Immature natural killer cell (primary cell): ENCODE measurements around the gene AIFM2. TPM values are rescaled to one million over a fixed set of nuclear protein-coding genes. Genes with fewer than 3 reads are reported as not detected.
"Not testable (repeated sequence)": the region's sequence is repeated elsewhere in the genome, so short reads cannot be mapped to it uniquely, and the experiment has no call there.

Experiments used
- DNase-seq, 3 donors: peaks; one replicate each; pipeline ENCODE4 v3.0.0; 2022; ENCODE audit warnings: mixed read lengths in 1 of 3
- H3K27ac Mint-ChIP-seq, 6 donors: one replicate each; pipeline ENCODE4 v1.8.0; 2020; ENCODE audit warnings: mixed read lengths in 6 of 6, mild to moderate bottlenecking in 5 of 6, inconsistent platforms in 4 of 6, moderate library complexity in 3 of 6
- H3K27me3 Mint-ChIP-seq, 3 donors: one replicate each; pipeline ENCODE4 v1.8.0; 2020 to 2021; ENCODE audit warnings: low read depth in 3 of 3, mild to moderate bottlenecking in 3 of 3, mixed read lengths in 3 of 3, moderate library complexity in 3 of 3, inconsistent platforms in 1 of 3
- H3K36me3 Mint-ChIP-seq, 3 donors: one replicate each; pipeline ENCODE4 v1.8.0; 2020; ENCODE audit warnings: mixed read lengths in 3 of 3, inconsistent platforms in 2 of 3, mild to moderate bottlenecking in 2 of 3
- H3K4me1 Mint-ChIP-seq, 2 donors: one replicate each; pipeline ENCODE4 v1.8.0; 2020; ENCODE audit warnings: inconsistent platforms in 2 of 2, mild to moderate bottlenecking in 2 of 2, mixed read lengths in 2 of 2, moderate library complexity in 1 of 2
- H3K4me3 Mint-ChIP-seq, 5 donors: one replicate each; pipeline ENCODE4 v1.8.0; 2020; ENCODE audit warnings: mild to moderate bottlenecking in 5 of 5, mixed read lengths in 5 of 5, inconsistent platforms in 3 of 5, moderate library complexity in 3 of 5
- H3K9me3 Mint-ChIP-seq, 6 donors: one replicate each; pipeline ENCODE4 v1.8.0; 2020; ENCODE audit warnings: mild to moderate bottlenecking in 6 of 6, mixed read lengths in 6 of 6, inconsistent platforms in 4 of 6, moderate library complexity in 3 of 6
- polyA plus RNA-seq, 3 donors: library from polyadenylated mRNA; unstranded; fragments of 300-500 nt; fragmentation: Illumina TruSeq; gene quantifications; one replicate each; pipeline ENCODE4 v1.2.3, GENCODE V29; 2021

AIFM2 gene
- 1 to 10 TPM; 1.4 to 2.6 (median 2.1) TPM for polyA plus RNA-seq

DNA sequence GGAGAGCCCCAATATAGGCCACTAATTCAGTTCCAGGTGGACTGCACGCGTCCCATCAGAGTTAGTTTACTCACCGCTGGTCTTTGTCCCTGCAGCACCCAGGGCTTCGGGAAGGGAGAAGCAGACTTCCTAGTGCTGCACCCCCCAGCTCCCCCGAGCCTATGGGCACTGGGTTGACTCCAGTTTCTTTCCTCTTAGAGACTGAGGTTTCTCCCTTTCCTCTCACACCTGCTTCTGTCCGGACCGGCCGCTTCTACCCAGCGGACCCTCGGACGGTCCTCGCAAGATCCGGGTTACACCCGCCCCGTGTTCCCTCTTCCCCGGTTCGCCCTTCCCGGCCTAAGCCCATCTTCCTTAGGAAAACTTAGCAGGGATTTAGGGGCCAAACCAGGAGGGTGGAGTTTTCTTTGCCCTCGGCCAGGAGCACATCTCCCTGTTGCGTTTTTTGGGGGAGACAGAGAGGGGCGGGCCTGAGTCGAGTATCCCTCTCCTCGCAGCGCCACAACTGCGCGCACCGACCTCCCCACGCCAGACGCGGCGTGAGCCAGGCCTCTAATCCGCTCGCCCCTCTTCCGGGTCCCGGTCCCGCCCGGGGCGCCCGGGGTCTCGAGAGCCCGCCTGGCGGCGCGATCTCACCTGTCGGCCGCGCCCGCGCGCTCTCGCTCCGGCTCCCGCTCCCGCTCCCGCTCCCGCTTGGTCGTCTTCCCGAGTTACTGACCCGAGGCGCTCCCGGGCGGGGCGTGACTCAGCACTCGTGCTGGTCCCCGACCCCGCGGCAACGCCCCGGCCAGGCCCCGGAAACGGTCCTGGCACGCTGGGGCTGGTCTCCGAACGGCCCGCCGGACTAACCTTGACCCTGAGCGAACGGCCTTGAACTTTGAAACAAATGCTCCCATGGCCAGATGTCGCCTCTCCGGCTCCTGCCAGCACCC is at the start of gene AIFM2:
Gene AIFM2 (minus strand): TSS at position 728 of the 932 bp plus-strand sequence. CDS start 8,741 bp downstream, outside the sequence.
- Mint-ChIP-seq H3K4me3 (peak within 1 kb of the TSS; percentile 75 to 95 (median 89)), H3K9me3 (no peaks in the 10 kb centered on the region), H3K27ac (peak within 1 kb of the TSS; percentile 2 to 96 (median 80)), H3K27me3 (peaks cover 5 to 10% (median 8%) of the 10 kb centered on the region in 3 donors), H3K36me3 (no peaks in the 10 kb centered on the region), H3K4me1 (peaks cover 26 to 31% of the 10 kb centered on the region in 2 donors)
- DNase-seq = peak; percentile 31 to 57 (median 34)

DNA sequence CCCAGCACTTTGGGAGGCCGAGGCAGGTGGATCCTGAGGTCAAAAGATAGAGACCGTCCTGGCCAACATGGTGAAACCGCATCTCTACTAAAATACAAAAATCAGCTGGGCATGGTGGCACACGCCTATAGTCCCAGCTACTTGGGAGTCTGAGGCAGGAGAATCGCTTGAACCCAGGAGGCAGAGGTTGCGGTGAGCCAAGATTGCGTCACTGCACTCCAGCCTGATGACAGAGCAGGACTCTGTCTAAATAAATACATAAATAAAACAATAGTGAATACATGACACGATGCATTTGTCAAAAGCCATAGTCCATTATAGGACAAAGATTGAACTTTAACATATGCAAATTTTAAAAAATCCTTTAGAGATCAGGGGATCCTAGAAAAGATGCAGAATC is 46.6 kb upstream of the AIFM2 start:
- DNase-seq, H3K27me3 Mint-ChIP-seq, H3K4me3 Mint-ChIP-seq, H3K36me3 Mint-ChIP-seq, H3K4me1 Mint-ChIP-seq, H3K9me3 Mint-ChIP-seq, H3K27ac Mint-ChIP-seq: not testable (repeated sequence)

DNA sequence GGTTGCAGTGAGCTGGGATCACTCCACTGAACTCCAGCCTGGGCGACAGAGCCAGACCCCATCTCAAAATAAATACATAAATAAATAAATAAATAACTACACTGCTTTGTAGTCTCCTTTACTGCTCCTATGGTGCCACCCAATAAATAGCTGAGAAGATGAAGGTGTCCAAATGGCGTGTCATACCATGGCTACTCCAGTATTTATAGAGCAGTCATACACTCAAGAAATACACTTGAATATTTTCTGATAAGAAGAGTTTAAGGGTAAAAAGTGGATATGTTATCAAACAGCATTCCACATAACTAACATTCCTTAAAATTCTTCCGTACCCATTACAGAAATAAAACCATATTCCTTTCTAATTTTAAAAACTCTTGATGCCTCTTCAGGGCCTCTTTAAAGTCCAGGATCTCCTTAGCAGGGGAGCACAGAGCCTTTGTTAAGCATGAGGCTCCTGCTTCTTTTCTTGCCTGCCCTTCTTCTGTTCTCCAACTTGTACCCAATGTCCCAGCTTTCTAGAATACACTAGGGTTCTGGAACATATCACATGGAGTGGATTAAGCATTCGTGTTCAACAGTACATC is 45.6 kb upstream of the AIFM2 start:
- H3K4me1 Mint-ChIP-seq = peaks cover 14 to 16% of the 10 kb centered on the region in 2 donors
- no peak for DNase-seq
- H3K9me3 Mint-ChIP-seq = no peaks in the 10 kb centered on the region
- no peak overlapping the region for H3K4me3 Mint-ChIP-seq
- H3K27me3 Mint-ChIP-seq = peaks cover 0 to 3% (median 2%) of the 10 kb centered on the region in 3 donors
- no peaks in the 10 kb centered on the region for H3K36me3 Mint-ChIP-seq
- H3K27ac Mint-ChIP-seq = no peak overlapping the region

DNA sequence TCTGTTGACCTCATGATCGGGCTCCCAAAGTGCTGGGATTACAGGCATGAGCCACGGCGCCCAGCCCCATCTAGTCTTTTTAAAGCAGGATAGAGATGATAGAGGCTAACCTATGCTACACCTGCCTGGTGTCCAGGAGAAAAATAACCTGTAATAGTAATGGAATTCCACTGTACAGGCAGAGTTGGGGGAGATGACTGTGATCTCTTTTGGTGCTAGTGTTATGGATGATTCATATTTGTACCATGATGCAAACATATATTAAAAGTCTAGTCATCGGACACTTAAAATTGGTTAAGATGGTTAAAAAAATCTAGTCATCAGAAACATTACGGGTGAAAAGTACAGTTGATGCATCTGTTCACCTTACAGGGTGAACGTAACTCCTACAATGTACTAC is 43.8 kb upstream of the AIFM2 start:
- DNase-seq = no peak
- Mint-ChIP-seq H3K4me1 (peaks cover 14 to 18% of the 10 kb centered on the region in 2 donors), H3K27me3 (peaks cover 0 to 3% (median 2%) of the 10 kb centered on the region in 3 donors), H3K27ac (no peak overlapping the region), H3K9me3 (no peaks in the 10 kb centered on the region), H3K4me3 (no peak overlapping the region), H3K36me3 (no peaks in the 10 kb centered on the region)

DNA sequence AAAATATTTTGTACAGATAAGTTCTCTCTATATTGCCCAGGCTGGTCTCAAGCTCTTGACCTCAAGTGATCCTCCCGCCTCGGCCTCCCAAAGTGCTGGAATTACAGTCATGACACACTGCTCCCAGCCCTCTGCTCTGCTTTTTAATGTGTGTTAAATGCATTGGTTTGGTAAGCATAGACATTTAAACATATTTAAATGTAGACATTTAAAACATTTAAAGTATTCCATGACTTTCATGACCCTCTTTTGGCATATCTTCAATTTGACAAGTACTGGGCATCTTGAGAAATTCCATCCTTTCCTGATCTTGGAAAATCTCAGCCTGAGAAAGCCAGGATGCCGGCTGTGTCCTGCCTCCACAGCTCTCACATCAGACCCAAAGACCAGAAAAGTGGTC is 42.9 kb upstream of the AIFM2 start:
- Mint-ChIP-seq H3K36me3 (no peaks in the 10 kb centered on the region), H3K4me3 (no peak overlapping the region), H3K27me3 (peaks cover 1 to 10% (median 6%) of the 10 kb centered on the region in 3 donors), H3K4me1 (peaks cover 17 to 23% of the 10 kb centered on the region in 2 donors), H3K27ac (peak overlapping the region in 1 of 6 donors; percentile 96), H3K9me3 (no peaks in the 10 kb centered on the region)
- DNase-seq = no peak

DNA sequence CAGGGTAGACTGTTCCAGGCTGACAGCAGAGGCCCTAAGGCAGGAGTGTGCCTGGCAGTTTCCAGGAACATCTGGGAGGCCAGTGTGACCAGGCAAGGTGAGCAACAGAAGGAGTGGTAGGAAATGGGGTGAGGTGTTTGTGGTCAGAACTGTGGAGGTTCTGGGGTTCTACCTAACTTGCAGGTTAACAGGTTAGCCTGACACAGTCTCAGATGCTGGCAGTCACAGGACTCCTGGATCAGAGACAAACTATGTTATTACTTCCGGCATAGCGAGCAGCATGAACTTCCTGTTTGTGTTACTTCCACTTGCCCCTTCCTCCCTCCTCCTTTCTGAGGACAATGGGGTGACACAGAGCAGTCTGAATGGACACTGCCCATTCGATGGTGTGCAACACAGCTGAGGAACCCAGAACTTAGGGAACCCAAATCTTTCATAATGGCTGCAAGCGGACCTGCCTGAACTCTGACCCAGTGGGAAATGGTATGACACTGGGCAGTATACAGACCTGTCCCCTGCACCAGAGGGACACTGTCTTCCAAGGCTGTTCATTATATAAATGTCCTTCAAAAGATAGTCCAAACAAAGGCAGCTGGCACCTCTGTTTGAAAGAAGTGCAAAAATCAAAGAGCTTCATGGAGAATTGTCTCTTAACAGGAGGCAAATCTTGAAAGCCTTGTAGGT is 41.6 kb upstream of the AIFM2 start:
- DNase-seq = peak; percentile 31 to 46 (median 42)
- Mint-ChIP-seq H3K9me3 (peaks cover 0 to 1% (median 0%) of the 10 kb centered on the region in 6 donors), H3K36me3 (no peaks in the 10 kb centered on the region), H3K27me3 (peaks cover 2 to 15% (median 13%) of the 10 kb centered on the region in 3 donors), H3K4me3 (peak overlapping the region; percentile 9 to 67 (median 49)), H3K27ac (peak overlapping the region; percentile 82 to 96 (median 90)), H3K4me1 (peaks cover 21 to 28% of the 10 kb centered on the region in 2 donors)

DNA sequence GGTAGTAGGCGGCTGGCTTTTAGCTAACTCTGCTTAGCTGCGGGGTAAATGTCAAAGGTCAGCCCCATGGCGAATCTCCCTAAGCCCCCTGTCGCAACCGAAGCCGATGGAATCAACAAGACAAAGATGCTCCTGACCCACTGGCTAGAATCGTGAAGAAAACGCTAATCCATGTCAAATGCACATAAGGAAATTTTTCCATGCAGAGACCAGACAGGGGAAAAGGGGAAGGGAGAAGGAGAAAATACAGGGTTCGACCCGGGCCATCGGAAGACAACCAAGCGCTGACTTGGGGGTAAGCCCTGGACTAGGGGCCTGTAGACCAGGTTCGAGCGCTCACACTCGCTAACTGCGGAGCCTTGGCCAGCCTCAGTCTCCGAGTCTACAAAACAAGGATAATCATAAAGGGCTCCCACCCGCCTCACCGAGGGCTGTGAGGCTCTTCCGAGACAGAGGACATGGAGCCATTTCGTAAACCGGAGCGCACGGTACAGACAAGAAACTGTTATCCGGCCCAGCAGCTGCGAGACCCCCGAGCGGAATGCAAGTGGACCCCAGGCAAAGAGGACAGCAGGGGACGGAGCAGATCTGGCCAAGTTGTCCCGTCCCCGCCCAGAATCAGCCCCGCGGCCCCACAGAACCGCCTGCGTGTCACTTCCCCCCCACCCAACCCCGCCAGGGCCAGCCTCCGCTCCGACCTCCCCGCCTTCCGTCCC is 37.2 kb upstream of the AIFM2 start:
- DNase-seq = peak in 1 of 3 donors; percentile 8
- peaks cover 0 to 2% (median 0%) of the 10 kb centered on the region in 6 donors for H3K9me3 Mint-ChIP-seq

DNA sequence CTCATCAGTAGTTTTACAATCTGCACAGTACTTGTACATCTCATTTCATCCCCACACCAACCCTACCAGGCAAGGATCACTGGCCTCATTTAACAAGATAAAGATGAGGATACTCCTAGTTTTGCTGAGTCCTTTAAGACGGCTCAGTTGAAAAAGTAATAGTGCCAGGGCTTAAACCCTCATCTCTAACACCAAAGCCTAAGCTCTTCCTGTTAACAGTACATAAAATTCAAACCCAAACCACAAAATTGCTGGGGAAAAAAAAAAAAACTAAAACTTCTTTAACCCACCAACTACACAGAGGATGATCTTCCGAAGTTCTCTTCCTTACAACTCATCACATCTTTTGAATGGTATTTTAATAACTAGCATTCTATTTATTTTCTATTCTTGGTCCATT is 36.4 kb upstream of the AIFM2 start:
- Mint-ChIP-seq H3K4me3 (peak overlapping the region; percentile 85 to 94 (median 90)), H3K27me3 (peaks cover 3 to 17% (median 12%) of the 10 kb centered on the region in 3 donors), H3K4me1 (peaks cover 53 to 68% of the 10 kb centered on the region in 2 donors), H3K36me3 (peaks cover 5 to 7% (median 7%) of the 10 kb centered on the region in 3 donors), H3K27ac (peak overlapping the region; percentile 87 to 97 (median 94)), H3K9me3 (peaks cover 0 to 2% (median 0%) of the 10 kb centered on the region in 6 donors)
- DNase-seq = peak; percentile 61 to 71 (median 62)

More for the DNA sequence above, 37.2 kb upstream of the AIFM2 start:
- H3K4me3 Mint-ChIP-seq = peak overlapping the region; percentile 85 to 94 (median 90)
- peaks cover 5 to 7% (median 7%) of the 10 kb centered on the region in 3 donors for H3K36me3 Mint-ChIP-seq
- peak overlapping the region; percentile 87 to 97 (median 94) for H3K27ac Mint-ChIP-seq
- peaks cover 3 to 18% (median 12%) of the 10 kb centered on the region in 3 donors for H3K27me3 Mint-ChIP-seq
- peaks cover 54 to 68% of the 10 kb centered on the region in 2 donors for H3K4me1 Mint-ChIP-seq

DNA sequence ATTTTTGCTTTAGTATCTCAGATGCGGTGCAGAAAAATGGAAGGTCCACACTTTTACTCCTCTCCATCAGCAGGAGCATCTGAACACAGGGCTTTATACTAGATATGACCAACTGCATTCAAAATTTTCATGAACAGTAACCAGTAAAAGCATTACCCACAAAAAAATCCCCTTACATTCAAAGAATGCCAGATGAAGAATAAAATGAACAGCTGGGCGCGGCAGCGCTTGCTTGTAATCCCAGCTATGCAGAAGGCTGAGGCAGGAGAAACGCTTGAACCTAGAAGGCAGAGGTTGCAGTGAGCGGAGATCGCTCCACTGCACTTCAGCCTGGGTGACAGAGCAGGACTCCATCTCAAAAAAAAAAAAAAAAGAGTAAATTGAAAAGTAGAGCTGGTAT is 34.6 kb upstream of the AIFM2 start:
- peak overlapping the region; percentile 19 to 63 (median 53) for H3K4me3 Mint-ChIP-seq
- H3K27me3 Mint-ChIP-seq = peaks cover 3 to 19% (median 18%) of the 10 kb centered on the region in 3 donors
- peaks cover 0 to 2% (median 0%) of the 10 kb centered on the region in 6 donors for H3K9me3 Mint-ChIP-seq
- H3K4me1 Mint-ChIP-seq = peaks cover 65 to 81% of the 10 kb centered on the region in 2 donors
- peak overlapping the region; percentile 55 to 87 (median 76) for H3K27ac Mint-ChIP-seq
- H3K36me3 Mint-ChIP-seq = peaks cover 7 to 11% (median 9%) of the 10 kb centered on the region in 3 donors
- no peak for DNase-seq

DNA sequence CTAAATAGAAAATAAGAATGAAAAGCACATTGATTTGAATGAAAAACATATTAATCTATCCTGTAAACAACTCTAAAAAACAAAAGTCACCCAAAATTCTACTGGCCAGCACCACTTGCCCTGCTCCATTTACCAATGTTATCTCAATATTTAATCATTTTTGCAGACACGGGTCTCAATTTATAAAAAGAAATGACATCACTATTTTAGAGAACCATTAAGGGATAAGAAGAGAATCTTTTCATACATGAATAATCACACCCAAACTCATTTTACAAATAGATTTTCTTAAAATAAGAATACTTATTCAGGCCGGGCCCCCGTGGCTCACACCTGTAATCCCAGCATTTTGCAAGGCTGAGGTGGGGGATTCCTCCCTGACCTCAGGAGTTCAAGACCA is 33.8 kb upstream of the AIFM2 start:
- H3K27me3 Mint-ChIP-seq = peaks cover 3 to 22% (median 18%) of the 10 kb centered on the region in 3 donors
- peak overlapping the region in 4 of 5 donors; percentile 10 to 59 (median 15) for H3K4me3 Mint-ChIP-seq
- peak overlapping the region in 3 of 6 donors; percentile 59 to 87 (median 79) for H3K27ac Mint-ChIP-seq

DNA sequence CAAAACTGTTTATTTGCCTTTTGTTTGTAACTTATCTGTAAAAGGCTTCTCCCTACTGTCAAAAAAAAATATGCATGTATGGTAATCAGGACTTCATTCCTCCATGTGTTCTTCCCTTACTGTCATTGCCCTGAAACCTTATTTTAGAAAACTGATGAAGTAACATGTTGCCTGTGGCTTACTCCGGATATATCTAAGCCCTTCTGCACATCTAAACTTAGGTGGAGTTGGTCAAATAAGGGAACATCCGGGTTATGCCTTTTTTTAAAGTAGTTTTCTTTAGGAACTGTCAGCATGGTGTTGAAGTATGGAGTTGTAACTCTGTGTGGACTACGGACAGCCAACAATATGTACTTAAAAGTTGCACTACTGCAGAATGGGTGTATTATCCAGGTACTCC is 31.5 kb upstream of the AIFM2 start:
- no peak for DNase-seq
- peak overlapping the region; percentile 64 to 78 (median 74) for H3K4me3 Mint-ChIP-seq
- peaks cover 1 to 10% (median 6%) of the 10 kb centered on the region in 3 donors for H3K27me3 Mint-ChIP-seq
- no peaks in the 10 kb centered on the region for H3K9me3 Mint-ChIP-seq
- H3K36me3 Mint-ChIP-seq = peaks cover 7 to 25% (median 9%) of the 10 kb centered on the region in 3 donors
- peaks cover 76 to 98% of the 10 kb centered on the region in 2 donors for H3K4me1 Mint-ChIP-seq
- H3K27ac Mint-ChIP-seq = peak overlapping the region; percentile 78 to 94 (median 88)

More for the DNA sequence above, 33.8 kb upstream of the AIFM2 start:
- no peak for DNase-seq
- peaks cover 0 to 2% (median 0%) of the 10 kb centered on the region in 6 donors for H3K9me3 Mint-ChIP-seq
- peaks cover 73 to 88% of the 10 kb centered on the region in 2 donors for H3K4me1 Mint-ChIP-seq
- peaks cover 7 to 14% (median 9%) of the 10 kb centered on the region in 3 donors for H3K36me3 Mint-ChIP-seq

DNA sequence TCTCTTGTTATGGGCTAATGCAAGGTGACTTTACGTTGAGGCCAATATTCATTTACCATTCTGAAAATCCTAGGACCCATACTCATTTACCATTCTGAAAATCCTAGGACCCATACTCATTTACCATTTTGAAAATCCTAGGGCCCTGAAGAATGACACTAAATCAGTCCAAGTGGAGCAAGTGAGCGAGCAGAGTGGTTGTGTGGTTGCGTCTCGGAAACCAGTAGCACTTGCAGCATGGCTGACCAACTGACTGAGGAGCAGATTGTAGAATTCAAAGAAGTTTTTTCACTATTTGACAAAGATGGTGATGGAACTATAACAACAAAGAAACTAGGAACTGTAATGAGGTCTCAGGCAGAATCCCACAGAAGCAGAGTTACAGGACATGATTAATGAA is 30.8 kb upstream of the AIFM2 start:
- Mint-ChIP-seq H3K27me3 (peaks cover 1 to 6% (median 5%) of the 10 kb centered on the region in 3 donors), H3K4me1 (peaks cover 69 to 91% of the 10 kb centered on the region in 2 donors), H3K9me3 (no peaks in the 10 kb centered on the region), H3K36me3 (peaks cover 7 to 25% (median 9%) of the 10 kb centered on the region in 3 donors), H3K4me3 (peak overlapping the region; percentile 69 to 84 (median 75)), H3K27ac (peak overlapping the region; percentile 80 to 94 (median 91))
- no peak for DNase-seq
